ENCODE data around the gene PLK1. TPM values are rescaled to one million over a fixed set of nuclear protein-coding genes. Genes with fewer than 3 reads are reported as not detected.
"Not testable (repeated sequence)": the region's sequence is repeated elsewhere in the genome, so short reads cannot be mapped to it uniquely, and the experiment has no call there.

PLK1 gene
- total RNA-seq, 6 experiments from 2014 or later: 40.5 to 105 (median 97.2) TPM

DNA sequence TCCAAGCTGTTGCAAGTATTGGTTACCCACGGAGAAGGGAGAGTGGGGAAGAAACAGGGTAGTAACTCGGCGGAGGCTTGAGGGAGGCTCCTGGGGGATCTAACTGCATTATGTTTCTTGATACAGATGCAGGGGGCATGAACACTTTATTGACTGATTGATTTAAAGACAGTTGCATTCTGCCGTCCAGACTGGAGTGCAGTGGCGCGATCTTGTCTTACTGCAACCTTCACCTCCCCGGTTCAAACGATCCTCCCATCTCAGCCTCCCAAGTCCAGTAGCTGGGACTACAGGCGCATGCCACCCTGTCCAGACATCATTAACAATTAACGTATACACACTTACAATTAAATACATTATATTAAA lies 49.4 kb downstream of the PLK1 start:
- Mint-ChIP-seq H3K27me3 (ENCODE audit: insufficient read depth) (peaks cover 5% of the 10 kb centered on the region; the same call in 1 of the 2 replicates), H3K4me3 (no peak overlapping the region), H3K9me3 (peaks cover 3% of the 10 kb centered on the region), H3K4me1 (ENCODE audit: low read depth) (peaks cover 16% of the 10 kb centered on the region), H3K36me3 (ENCODE audit: low read depth) (no peaks in the 10 kb centered on the region; the same call in 1 of the 2 replicates), H3K27ac (no peak overlapping the region)
- no peak for DNase-seq
- TF ChIP-seq, protein P1, sequence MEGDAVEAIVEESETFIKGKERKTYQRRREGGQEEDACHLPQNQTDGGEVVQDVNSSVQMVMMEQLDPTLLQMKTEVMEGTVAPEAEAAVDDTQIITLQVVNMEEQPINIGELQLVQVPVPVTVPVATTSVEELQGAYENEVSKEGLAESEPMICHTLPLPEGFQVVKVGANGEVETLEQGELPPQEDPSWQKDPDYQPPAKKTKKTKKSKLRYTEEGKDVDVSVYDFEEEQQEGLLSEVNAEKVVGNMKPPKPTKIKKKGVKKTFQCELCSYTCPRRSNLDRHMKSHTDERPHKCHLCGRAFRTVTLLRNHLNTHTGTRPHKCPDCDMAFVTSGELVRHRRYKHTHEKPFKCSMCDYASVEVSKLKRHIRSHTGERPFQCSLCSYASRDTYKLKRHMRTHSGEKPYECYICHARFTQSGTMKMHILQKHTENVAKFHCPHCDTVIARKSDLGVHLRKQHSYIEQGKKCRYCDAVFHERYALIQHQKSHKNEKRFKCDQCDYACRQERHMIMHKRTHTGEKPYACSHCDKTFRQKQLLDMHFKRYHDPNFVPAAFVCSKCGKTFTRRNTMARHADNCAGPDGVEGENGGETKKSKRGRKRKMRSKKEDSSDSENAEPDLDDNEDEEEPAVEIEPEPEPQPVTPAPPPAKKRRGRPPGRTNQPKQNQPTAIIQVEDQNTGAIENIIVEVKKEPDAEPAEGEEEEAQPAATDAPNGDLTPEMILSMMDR (IDR thresholded peaks at IDR 0.05): peak; percentile 55

DNA sequence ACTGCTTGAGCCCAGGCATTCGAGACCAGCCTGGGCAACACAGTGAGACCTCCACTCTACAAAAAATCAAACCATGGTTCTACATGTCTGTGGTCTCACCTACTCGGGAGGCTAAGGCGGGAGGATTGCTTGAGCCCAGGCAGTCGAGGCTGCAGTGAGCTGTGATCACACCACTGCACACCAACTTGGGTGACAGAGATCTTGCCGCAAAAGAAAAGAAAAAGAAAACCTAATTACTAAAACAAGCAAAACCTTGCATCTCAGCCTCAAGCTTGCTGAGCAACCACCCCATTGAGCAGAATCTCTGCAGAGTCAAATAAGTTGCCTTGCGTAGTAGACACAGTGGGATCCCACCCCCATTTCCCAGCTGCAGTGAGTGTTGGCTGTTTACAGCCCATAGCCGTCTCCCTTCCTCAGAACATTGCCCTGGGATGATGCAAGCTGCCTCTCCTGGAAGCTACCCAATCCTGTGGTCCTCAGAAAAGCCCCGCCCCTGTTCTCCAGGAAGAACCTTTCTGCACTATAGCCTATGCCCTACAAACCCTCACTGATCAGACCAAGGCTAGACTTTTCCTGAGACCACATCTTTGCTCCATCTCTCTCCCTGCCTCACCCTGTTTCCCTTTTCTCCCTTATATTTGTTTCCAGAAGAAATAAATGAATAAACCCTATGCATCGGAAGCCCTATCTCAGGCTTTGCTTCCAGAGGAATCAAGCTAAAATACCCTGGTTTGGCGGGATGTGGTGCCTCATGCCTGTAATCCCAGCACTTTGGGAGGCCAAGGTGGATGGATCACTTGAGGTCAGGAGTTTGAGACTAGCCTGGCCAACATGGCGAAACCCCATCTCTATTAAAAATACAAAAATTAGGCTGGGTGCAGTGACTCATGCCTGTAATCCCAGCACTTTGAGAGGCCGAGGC lies 51.1 kb downstream of the PLK1 start:
- no peak for DNase-seq
- TF ChIP-seq, protein P1 (IDR thresholded peaks at IDR 0.05): no peak
- H3K27me3 Mint-ChIP-seq (ENCODE audit: insufficient read depth): peaks cover 2% of the 10 kb centered on the region; the same call in 1 of the 2 replicates
- H3K4me1 Mint-ChIP-seq (ENCODE audit: low read depth): peaks cover 16% of the 10 kb centered on the region
- H3K9me3 Mint-ChIP-seq: no peaks in the 10 kb centered on the region
- no peak overlapping the region for H3K27ac Mint-ChIP-seq
- H3K36me3 Mint-ChIP-seq (ENCODE audit: low read depth): no peaks in the 10 kb centered on the region
- H3K4me3 Mint-ChIP-seq: no peak overlapping the region

DNA sequence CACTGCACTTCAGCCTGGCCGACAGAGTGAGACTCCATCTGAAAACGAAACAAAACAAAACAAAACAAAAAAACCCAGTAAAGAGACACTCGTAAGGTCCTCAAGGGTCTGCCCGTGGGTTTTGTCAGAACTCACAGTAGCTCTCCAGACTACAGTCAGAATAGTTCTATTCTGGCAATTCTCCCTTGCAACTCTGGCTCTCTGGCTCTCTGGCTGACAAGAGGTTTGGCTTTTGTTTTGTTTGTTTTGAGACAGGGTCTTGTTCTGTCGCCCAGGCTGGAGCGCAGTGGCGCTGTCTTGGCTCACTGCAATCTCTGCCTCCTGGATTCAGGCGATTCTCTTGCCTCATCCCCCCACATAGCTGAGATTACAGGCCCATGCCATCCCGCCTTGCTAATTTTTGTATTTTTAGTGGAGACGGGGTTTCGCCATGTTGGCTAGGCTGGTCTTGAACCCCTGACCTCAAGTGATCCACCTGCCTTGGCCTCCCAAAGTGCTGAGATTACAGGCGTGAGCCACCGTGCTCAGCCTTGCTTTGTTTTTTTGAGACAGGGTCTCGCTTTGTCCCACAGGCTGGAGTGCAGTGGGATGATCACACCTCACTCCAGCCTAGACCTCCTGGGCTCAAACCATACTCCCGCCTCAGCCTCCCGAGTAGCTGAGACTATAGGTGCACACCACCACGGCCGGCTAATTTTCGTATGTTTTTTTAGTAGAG lies 55.6 kb downstream of the PLK1 start:
- DNase-seq: no peak
- Mint-ChIP-seq H3K36me3 (ENCODE audit: low read depth) (no peaks in the 10 kb centered on the region), H3K4me3 (peak overlapping the region; percentile 40; the same call in 1 of the 2 replicates), H3K4me1 (ENCODE audit: low read depth) (peaks cover 13% of the 10 kb centered on the region), H3K27ac (no peak overlapping the region), H3K9me3 (no peaks in the 10 kb centered on the region), H3K27me3 (ENCODE audit: insufficient read depth) (peaks cover 6% of the 10 kb centered on the region)
- TF ChIP-seq, protein P1 (IDR thresholded peaks at IDR 0.05): no peak

DNA sequence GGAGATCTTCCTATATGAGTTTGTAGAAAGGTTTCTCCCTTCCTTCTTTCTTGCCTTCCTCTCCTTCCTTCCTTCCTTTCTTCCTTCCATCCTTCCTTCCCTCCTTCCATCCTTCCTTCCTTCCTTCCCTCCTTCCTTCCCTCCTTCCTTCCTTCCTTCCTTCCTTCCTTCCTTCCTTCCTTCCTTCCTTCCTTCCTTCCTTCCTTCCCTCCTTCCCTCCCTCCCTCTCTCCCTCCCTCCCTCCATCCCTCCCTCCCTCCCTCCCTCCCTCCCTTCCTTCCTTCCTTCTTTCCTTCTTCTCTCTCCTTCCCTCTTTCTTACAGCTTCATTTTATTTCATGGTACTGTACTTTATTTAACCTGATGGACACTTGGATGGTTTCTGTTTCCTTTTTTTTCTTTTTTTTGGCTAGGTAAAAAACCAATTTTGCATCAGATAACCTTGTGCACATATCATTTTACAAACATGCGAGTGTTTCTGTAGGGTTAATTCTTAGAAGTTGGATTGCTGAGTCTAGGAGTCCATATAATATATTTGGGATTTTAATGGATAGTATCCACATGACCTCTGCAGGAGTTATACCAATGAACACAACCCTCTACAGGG lies 58.8 kb downstream of the PLK1 start:
- H3K4me3 Mint-ChIP-seq; H3K27me3 Mint-ChIP-seq (ENCODE audit: insufficient read depth); H3K9me3 Mint-ChIP-seq; H3K36me3 Mint-ChIP-seq (ENCODE audit: low read depth); H3K4me1 Mint-ChIP-seq (ENCODE audit: low read depth); DNase-seq; H3K27ac Mint-ChIP-seq: not testable (repeated sequence)

DNA sequence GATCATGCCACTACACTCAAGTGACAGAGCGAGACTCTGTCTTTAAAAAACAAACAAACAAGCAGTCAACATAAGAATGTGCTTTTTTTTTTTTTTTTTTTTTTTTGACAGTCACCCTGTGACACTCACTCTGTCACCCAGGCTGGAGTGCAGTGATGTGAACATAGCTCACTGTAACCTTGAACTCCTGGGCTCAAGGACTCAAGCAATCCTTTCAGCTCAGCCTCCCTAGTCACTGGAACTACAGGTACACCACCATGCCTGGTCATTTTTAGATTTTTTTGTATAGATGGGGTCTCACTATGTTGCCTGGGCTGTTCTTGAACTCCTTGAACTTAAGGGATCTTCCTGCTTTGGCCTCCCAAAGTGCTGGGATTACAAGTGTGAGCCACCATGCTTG lies 60.8 kb downstream of the PLK1 start:
- H3K4me3 Mint-ChIP-seq: no peak overlapping the region
- peaks cover 8% of the 10 kb centered on the region for H3K27me3 Mint-ChIP-seq (ENCODE audit: insufficient read depth)
- H3K27ac Mint-ChIP-seq: no peak overlapping the region
- no peaks in the 10 kb centered on the region for H3K36me3 Mint-ChIP-seq (ENCODE audit: low read depth)
- TF ChIP-seq, protein P1 (IDR thresholded peaks at IDR 0.05): no peak
- no peaks in the 10 kb centered on the region for H3K9me3 Mint-ChIP-seq
- 0 out of 2 replicates have a peak, but pooled peaks cover 5% of the 10 kb centered on the region for H3K4me1 Mint-ChIP-seq (ENCODE audit: low read depth)
- no peak for DNase-seq

Other genes starting within 250 kb of the PLK1 start
- gene COG7, start 225.7 kb upstream of the PLK1 start, total RNA-seq (2021; fragmentation: NEBNext Ultra II Directional; extraction: Animal tissue kit (Norgen Biotek cat#: 25700)): 10 to 100 TPM; 17.7 to 21.2 (median 19.7) TPM
- 10 to 100 TPM; 28.1 to 38.0 (median 35.7) TPM for gene GGA2, start 168.4 kb upstream of the PLK1 start, total RNA-seq (2021; fragmentation: NEBNext Ultra II Directional; extraction: Animal tissue kit (Norgen Biotek cat#: 25700))
- gene EARS2, start 121.5 kb upstream of the PLK1 start, total RNA-seq (2021; fragmentation: NEBNext Ultra II Directional; extraction: Animal tissue kit (Norgen Biotek cat#: 25700)): 10 to 100 TPM; 22.1 to 30.8 (median 27.0) TPM
- gene UBFD1, start 121.2 kb upstream of the PLK1 start, total RNA-seq (2021; fragmentation: NEBNext Ultra II Directional; extraction: Animal tissue kit (Norgen Biotek cat#: 25700)): 100 to 1,000 TPM in 3 of 6 experiments, 10 to 100 TPM in 3; 94.1 to 130 (median 99.2) TPM
- gene NDUFAB1, start 82.6 kb upstream of the PLK1 start, total RNA-seq (2021; fragmentation: NEBNext Ultra II Directional; extraction: Animal tissue kit (Norgen Biotek cat#: 25700)): 100 to 1,000 TPM in 1 of 6 experiments, 10 to 100 TPM in 5; 79.4 to 101 (median 89.0) TPM
- 10 to 100 TPM; 10.5 to 13.9 (median 12.2) TPM for gene PALB2, start 37.6 kb upstream of the PLK1 start, total RNA-seq (2021; fragmentation: NEBNext Ultra II Directional; extraction: Animal tissue kit (Norgen Biotek cat#: 25700))
- gene DCTN5, start 37.4 kb upstream of the PLK1 start, total RNA-seq (2021; fragmentation: NEBNext Ultra II Directional; extraction: Animal tissue kit (Norgen Biotek cat#: 25700)): 10 to 100 TPM; 70.5 to 80.9 (median 76.4) TPM
- gene ERN2, start 34.3 kb downstream of the PLK1 start, total RNA-seq (2021; fragmentation: NEBNext Ultra II Directional; extraction: Animal tissue kit (Norgen Biotek cat#: 25700)): not detected
- not detected for gene CHP2, start 76.1 kb downstream of the PLK1 start, total RNA-seq (2021; fragmentation: NEBNext Ultra II Directional; extraction: Animal tissue kit (Norgen Biotek cat#: 25700))
- not detected for gene PRKCB, start 157.1 kb downstream of the PLK1 start, total RNA-seq (2021; fragmentation: NEBNext Ultra II Directional; extraction: Animal tissue kit (Norgen Biotek cat#: 25700))

Measured in HFFc6 (cell line).